B cell (primary cell): ENCODE results near the gene IL10RA. TPM values are rescaled to one million over a fixed set of nuclear protein-coding genes. Genes with fewer than 3 reads are reported as not detected.

ENCODE experiments used
- ATAC-seq: fragments of 200-7000 bp; cut with Tn5 transposase; one replicate; pipeline ENCODE4 v1.10.0; 2021; ENCODE audit warnings: low read depth, mild to moderate bottlenecking, moderate number of reproducible peaks, moderate library complexity
- CTCF ChIA-PET: fragments of 350-600 bp; sonication (Branson Sonifier 250); formaldehyde crosslinking; loops from one replicate; lab custom pipeline; 2021; ENCODE audit warnings: antibody characterized with exemption, inconsistent platforms; lab: Charles Lee
- POLR2A ChIA-PET: fragments of 350-600 bp; sonication (Branson Sonifier 250); formaldehyde crosslinking; loops from one replicate; lab custom pipeline; 2021; ENCODE audit warnings: antibody characterized with exemption; lab: Charles Lee
- DNase-seq: peaks from one replicate; pipeline ENCODE4 v3.0.0; 2013
- H2AFZ ChIP-seq: 2 replicates; pipeline ENCODE4 v1.6.1; 2012; ENCODE audit warnings: mild to moderate bottlenecking, low read depth, low read length; ENCODE audit not compliant: insufficient read depth, poor library complexity, severe bottlenecking
- H3K27ac ChIP-seq, 2 donors: 1 replicate in 1 of 2; 2 replicates in 1 of 2; pipeline ENCODE4 v1.5.1; 2012 to 2013; ENCODE audit warnings: low read length in 2 of 2, mild to moderate bottlenecking in 2 of 2, moderate library complexity in 1 of 2
- H3K27me3 ChIP-seq, 4 experiments: fragments of 200-600 bp in 1 of 4; sonication (generic) in 1 of 4; replicated peaks in 1 of 4; 1 replicate in 2 of 4; 2 replicates in 2 of 4; pipeline versions ENCODE4 v1.6.1 to v1.7.0; 2013 to 2016; ENCODE audit warnings: low read length in 3 of 4, mild to moderate bottlenecking in 2 of 4, mixed read lengths in 1 of 4, moderate library complexity in 1 of 4; ENCODE audit not compliant: insufficient read depth in 4 of 4, control insufficient read depth in 3 of 4; ENCODE audit errors: control extremely low read depth in 1 of 4
- H3K36me3 ChIP-seq, 2 experiments: replicated peaks in 1 of 2; 1 replicate in 1 of 2; 2 replicates in 1 of 2; pipeline versions ENCODE4 v1.6.1 to v1.7.1; 2013; ENCODE audit warnings: low read length in 1 of 2; ENCODE audit not compliant: insufficient read depth in 2 of 2, control insufficient read depth in 1 of 2; ENCODE audit errors: control extremely low read depth in 1 of 2, extremely low read depth in 1 of 2
- H3K4me1 ChIP-seq, 2 donors: fragments of 200-600 bp in 1 of 2; sonication (generic) in 1 of 2; 1 replicate in 1 of 2; 2 replicates in 1 of 2; pipeline versions ENCODE4 v1.5.1 to v1.6.1; 2013 to 2017; ENCODE audit warnings: low read length in 2 of 2; ENCODE audit not compliant: control insufficient read depth in 2 of 2, insufficient read depth in 2 of 2
- H3K4me2 ChIP-seq: replicated peaks from 2 replicates; pipeline ENCODE3; 2012; ENCODE audit warnings: mild to moderate bottlenecking, low read depth, low read length; ENCODE audit not compliant: poor library complexity, severe bottlenecking
- H3K4me3 ChIP-seq, 5 experiments: fragments of 200-600 bp in 1 of 5; sonication (generic) in 1 of 5; 1 replicate in 3 of 5; 2 replicates in 2 of 5; pipeline versions ENCODE4 v1.5.1 to v1.7.0; 2011 to 2016; ENCODE audit warnings: low read length in 4 of 5, mild to moderate bottlenecking in 4 of 5, low read depth in 2 of 5, control low read depth in 1 of 5, moderate library complexity in 1 of 5; ENCODE audit not compliant: insufficient read depth in 1 of 5; ENCODE audit errors: control extremely low read depth in 1 of 5, extremely low read depth in 1 of 5
- H3K79me2 ChIP-seq: fragments of 200-600 bp; sonication (generic); one replicate; pipeline ENCODE4 v1.6.0; 2016; ENCODE audit warnings: low read length; ENCODE audit not compliant: control insufficient read depth, insufficient read depth
- H3K9ac ChIP-seq: fragments of 200-600 bp; sonication (generic); 2 replicates; pipeline ENCODE4 v1.6.1; 2017; ENCODE audit warnings: mild to moderate bottlenecking, low read length, moderate library complexity
- H3K9me3 ChIP-seq, 3 donors: one replicate each; pipeline versions ENCODE4 v1.6.1 to v1.7.1; 2013; ENCODE audit warnings: low read length in 2 of 3; ENCODE audit not compliant: control insufficient read depth in 2 of 3, insufficient read depth in 1 of 3; ENCODE audit errors: control extremely low read depth in 1 of 3
- H4K20me1 ChIP-seq: 2 replicates; pipeline ENCODE4 v1.6.0; 2012; ENCODE audit warnings: mild to moderate bottlenecking, low read length; ENCODE audit not compliant: insufficient read depth, control insufficient read depth, poor library complexity, severe bottlenecking
- H3K27ac Mint-ChIP-seq: one replicate; pipeline ENCODE4 v1.8.0; 2021; ENCODE audit warnings: mixed read lengths
- H3K27me3 Mint-ChIP-seq: one replicate; pipeline ENCODE4 v1.8.0; 2021; ENCODE audit warnings: mixed read lengths
- H3K4me1 Mint-ChIP-seq: one replicate; pipeline ENCODE4 v1.8.0; 2021; ENCODE audit warnings: mixed read lengths
- H3K4me3 Mint-ChIP-seq: one replicate; pipeline ENCODE4 v1.8.0; 2021; ENCODE audit warnings: mixed read lengths
- H3K9me3 Mint-ChIP-seq: one replicate; pipeline ENCODE4 v1.8.0; 2022; ENCODE audit warnings: mixed read lengths; ENCODE audit not compliant: insufficient read depth
- EZH2 ChIP-seq: IDR thresholded peaks from 2 replicates; pipeline ENCODE4 v1.6.1; 2012; ENCODE audit warnings: borderline replicate concordance, low read depth, mild to moderate bottlenecking, moderate library complexity, low read length; ENCODE audit not compliant: insufficient read depth, poor library complexity, severe bottlenecking
- WGBS: methylation state at CpG from one replicate; pipeline ENCODE4 v1.1.5; 2013; ENCODE audit warnings: missing lambda C conversion rate; ENCODE audit not compliant: insufficient coverage; 5-methylcytosine and 5-hydroxymethylcytosine counted together
- intact Hi-C: fragments of 100-400 bp; cut with micrococcal nuclease; formaldehyde crosslinking; loops from one replicate; pipeline ENCODE4 v1.10.0; 2022
- polyA plus RNA-seq: library from polyadenylated mRNA; depleted of rRNA; stranded (reverse); fragments of >200 nt; gene quantifications from 2 replicates; pipeline ENCODE4 v1.2.3, GENCODE V29; 2012
- total RNA-seq, 2 donors: library from RNA; stranded (reverse); fragments of 120-200 nt in 1 of 2; gene quantifications; 1 replicate in 1 of 2; 2 replicates in 1 of 2; pipeline versions ENCODE4 v1.2.3 to v1.2.4, GENCODE V29; 2013 to 2022
- TF ChIP-seq, protein P1 (sequence below): fragments of 200-600 bp; IDR thresholded peaks from one replicate; pipeline ENCODE4 v1.8.0; 2022; ENCODE audit warnings: antibody characterized with exemption, mild to moderate bottlenecking

Gene IL10RA
- total and polyA plus RNA-seq, 2 donors (not counting 1 experiment from before 2014, with no cell fraction given): 73.3 to 417 TPM

DNA sequence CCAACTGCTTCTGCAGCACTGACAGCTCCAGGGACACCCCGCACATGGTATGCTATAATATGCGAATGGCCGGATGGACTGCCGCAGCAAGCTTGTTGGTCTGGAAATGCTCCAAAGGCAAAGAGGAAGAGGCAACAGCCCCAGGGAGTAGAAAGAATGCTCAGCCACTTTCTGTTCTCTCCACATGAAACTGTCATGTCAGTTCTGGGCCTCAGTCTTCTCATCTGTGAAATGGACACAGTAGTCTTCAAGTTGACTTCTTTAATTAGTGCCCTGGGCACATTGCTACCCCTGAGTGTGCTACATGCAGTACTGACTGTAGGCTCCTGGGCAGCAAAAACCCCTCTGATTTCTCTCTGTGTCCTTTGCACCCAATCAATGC, 19.9 kb downstream of the IL10RA start:
- H3K9ac ChIP-seq: peak overlapping the region; percentile 33
- H3K4me1 ChIP-seq: peaks cover 99 to 100% of the 10 kb centered on the region in 2 donors
- ChIA-PET CTCF (interaction anchor here (0.7 to 10.5 kb wide), 12 partner anchors 9 to 191 kb away, joined by 3 to 133 read pairs (median 4); partner anchors contain the start of gene IL10RA), POLR2A (interaction anchor here (0.6 to 20.9 kb wide), 8 partner anchors 9 to 198 kb away, joined by 3 to 346 read pairs (median 6); partner anchors contain the start of gene IL10RA)
- H3K4me1 Mint-ChIP-seq: peaks cover 100% of the 10 kb centered on the region
- peaks cover 2% of the 10 kb centered on the region for H3K9me3 Mint-ChIP-seq
- TF ChIP-seq, protein P1, sequence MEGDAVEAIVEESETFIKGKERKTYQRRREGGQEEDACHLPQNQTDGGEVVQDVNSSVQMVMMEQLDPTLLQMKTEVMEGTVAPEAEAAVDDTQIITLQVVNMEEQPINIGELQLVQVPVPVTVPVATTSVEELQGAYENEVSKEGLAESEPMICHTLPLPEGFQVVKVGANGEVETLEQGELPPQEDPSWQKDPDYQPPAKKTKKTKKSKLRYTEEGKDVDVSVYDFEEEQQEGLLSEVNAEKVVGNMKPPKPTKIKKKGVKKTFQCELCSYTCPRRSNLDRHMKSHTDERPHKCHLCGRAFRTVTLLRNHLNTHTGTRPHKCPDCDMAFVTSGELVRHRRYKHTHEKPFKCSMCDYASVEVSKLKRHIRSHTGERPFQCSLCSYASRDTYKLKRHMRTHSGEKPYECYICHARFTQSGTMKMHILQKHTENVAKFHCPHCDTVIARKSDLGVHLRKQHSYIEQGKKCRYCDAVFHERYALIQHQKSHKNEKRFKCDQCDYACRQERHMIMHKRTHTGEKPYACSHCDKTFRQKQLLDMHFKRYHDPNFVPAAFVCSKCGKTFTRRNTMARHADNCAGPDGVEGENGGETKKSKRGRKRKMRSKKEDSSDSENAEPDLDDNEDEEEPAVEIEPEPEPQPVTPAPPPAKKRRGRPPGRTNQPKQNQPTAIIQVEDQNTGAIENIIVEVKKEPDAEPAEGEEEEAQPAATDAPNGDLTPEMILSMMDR: no peak
- TF ChIP-seq EZH2: no peak
- H2AFZ ChIP-seq: no peak overlapping the region
- H3K36me3 ChIP-seq: no peaks in the 10 kb centered on the region
- peak overlapping the region; percentile 99 for H3K27ac Mint-ChIP-seq
- H3K4me3 Mint-ChIP-seq: peak overlapping the region; percentile 49
- DNase-seq (no peak), ATAC-seq (no peak)
- H3K27me3 ChIP-seq: no peaks in the 10 kb centered on the region
- 66% methylated on average over 4 of the region's 4 CpGs for WGBS
- intact Hi-C loops: loop anchor here (5.0 kb wide), 1 partner anchor 34 kb away; no protein-coding TSS in a partner anchor
- H3K9me3 ChIP-seq: peaks cover 0 to 6% (median 4%) of the 10 kb centered on the region in 3 donors
- H3K27ac ChIP-seq: peak overlapping the region; percentile 95 to 99
- peaks cover 10% of the 10 kb centered on the region for H3K79me2 ChIP-seq
- H4K20me1 ChIP-seq: no peaks in the 10 kb centered on the region
- no peak overlapping the region for H3K4me3 ChIP-seq
- peak overlapping the region; percentile 67 for H3K4me2 ChIP-seq
- H3K27me3 Mint-ChIP-seq: no peaks in the 10 kb centered on the region

DNA sequence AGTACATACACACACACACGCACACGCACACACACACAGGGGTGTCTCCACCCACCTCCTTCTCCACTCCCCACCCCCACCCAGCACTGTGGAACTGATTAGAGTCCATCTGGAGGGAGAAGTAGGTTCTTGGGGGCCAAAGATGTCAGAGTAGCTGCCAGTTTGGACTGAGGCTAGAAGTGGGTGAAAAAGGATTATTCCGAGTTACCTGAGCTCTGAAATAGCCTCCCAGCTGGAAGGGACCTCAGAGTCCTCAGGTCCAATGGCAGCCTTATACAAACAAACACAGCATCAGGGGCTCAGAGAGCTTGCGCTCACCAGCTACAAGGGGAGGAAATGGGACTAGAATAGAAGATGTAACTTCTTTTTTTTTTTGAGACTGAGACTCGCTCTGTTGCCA, 20.8 kb downstream of the IL10RA start:
- ChIA-PET CTCF (interaction anchor here (0.6 to 10.5 kb wide), 13 partner anchors 9 to 199 kb away, joined by 3 to 133 read pairs (median 6); partner anchors contain the start of gene IL10RA), POLR2A (interaction anchor here (0.6 to 20.9 kb wide), 9 partner anchors 9 to 395 kb away, joined by 6 to 346 read pairs (median 7); partner anchors contain the start of gene IL10RA)
- DNase-seq (peak; percentile 58), ATAC-seq (no peak)
- Histone ChIP-seq H3K36me3 (no peaks in the 10 kb centered on the region), H3K9ac (peak overlapping the region; percentile 33), H3K79me2 (peaks cover 10% of the 10 kb centered on the region), H3K4me3 (peak overlapping the region in 3 of 5 experiments; percentile 1 to 25 (median 15)), H3K4me2 (peak overlapping the region; percentile 67), H3K4me1 (peaks cover 99 to 100% of the 10 kb centered on the region in 2 donors), H2AFZ (peak overlapping the region; percentile 41), H3K27me3 (no peaks in the 10 kb centered on the region), H4K20me1 (no peaks in the 10 kb centered on the region), H3K27ac (peak overlapping the region; percentile 95 to 99), H3K9me3 (peaks cover 0 to 11% (median 4%) of the 10 kb centered on the region in 3 donors)
- no CpG with 5 or more reads among the region's 5 CpGs for WGBS
- intact Hi-C loops: loop anchor here (1.0 to 5.0 kb wide), 2 partner anchors 21 to 35 kb away; partner anchors contain the start of gene IL10RA
- no peaks in the 10 kb centered on the region for H3K27me3 Mint-ChIP-seq
- peak overlapping the region; percentile 88 for H3K4me3 Mint-ChIP-seq
- TF ChIP-seq EZH2: no peak
- TF ChIP-seq, protein P1: no peak
- peaks cover 2% of the 10 kb centered on the region for H3K9me3 Mint-ChIP-seq
- H3K27ac Mint-ChIP-seq: peak overlapping the region; percentile 99
- peaks cover 100% of the 10 kb centered on the region for H3K4me1 Mint-ChIP-seq
